ENCODE results near the gene UBR2.
"Not testable (repeated sequence)": the region's sequence is repeated elsewhere in the genome, so short reads cannot be mapped to it uniquely, and the experiment has no call there.

Gene UBR2

GRCh38 chr6:42693725-42694323, 130.0 kb downstream of the UBR2 start:
- DNase-seq (ENCODE audit: low spot score), result no peak

- DNase-seq (ENCODE audit: low spot score), result no peak
These were observed 130.8 kb downstream of the UBR2 start for GRCh38 chr6:42694586-42694985.

DNA sequence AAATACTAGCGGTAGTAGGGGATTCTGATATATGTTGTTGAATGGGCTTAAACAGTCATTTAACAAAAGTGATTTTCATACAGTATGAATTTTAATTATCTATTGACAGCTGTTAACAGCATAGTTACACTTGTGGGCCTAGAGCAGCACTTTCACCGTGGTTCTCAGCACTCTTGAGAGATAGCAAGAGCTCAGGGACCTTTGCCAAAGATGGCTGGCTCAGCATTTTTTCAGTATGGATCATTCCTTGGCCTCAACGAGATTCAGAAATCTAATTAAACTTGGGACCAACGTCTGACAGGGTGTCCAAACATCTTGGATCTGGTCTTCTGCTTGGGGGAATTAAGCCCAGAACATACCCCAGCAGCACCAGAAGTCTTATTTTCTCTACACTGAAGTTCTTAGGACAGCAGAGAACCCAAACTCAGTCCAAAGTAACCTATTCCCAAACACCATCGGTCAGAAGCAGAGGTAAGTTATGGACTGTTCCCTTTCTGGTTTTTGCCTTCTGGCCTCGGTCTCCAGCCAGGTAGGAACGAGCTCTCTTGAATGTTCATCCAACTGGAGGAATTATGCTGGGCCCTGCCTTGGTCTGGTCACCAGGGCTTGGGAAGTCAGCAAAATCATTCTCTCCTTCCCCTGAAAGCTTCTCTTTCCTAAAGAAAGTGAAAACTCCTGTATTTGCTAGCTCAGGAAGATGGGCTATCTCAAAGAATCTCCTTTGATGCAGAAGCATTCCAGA, 132.9 kb downstream of the UBR2 start:
- no peak for DNase-seq (ENCODE audit: low spot score)

GRCh38 chr6:42697268-42697655, 133.4 kb downstream of the UBR2 start:
- no peak for DNase-seq (ENCODE audit: low spot score)

- DNase-seq (ENCODE audit: low spot score), result no peak
These were observed 134.4 kb downstream of the UBR2 start for GRCh38 chr6:42698217-42698616.

DNA sequence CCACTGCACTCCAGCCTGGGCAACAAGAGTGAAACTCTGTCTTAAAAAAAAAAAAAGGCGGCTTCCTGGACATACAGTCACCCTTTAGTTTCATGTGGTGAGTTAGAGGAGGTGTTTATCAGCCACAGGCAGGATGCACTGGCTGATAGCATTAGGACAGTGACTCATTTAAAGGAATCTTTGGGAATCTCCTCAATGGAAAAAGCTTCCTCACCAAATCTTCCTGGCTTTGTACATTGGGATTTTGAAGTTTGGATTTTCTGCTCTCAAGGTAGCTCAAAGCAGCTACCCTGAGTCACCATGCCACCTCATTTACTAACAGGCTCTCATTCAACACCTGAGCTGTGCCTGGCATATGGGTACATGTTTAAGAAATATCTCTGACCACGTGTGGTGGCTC, 138.4 kb downstream of the UBR2 start:
- DNase-seq (ENCODE audit: low spot score), result no peak

DNA sequence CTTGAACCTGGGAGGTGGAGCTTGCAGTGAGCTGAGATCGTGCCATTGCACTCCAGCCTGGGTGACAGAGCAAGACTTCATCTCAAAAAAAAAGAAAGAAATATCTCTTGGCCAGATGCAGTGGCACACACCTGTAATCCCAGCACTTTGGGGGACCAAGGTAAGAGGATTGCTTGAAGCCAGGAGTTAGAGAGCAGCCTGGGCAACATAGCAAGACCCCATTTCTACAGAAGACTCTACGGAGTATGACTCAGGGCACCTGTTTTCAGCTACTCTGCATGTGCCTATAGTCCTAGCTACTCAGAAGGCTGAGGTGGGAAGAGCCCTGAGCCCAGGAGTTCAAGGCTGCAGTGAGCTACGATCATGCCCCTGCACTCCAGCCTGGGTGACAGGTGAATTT, 139.0 kb downstream of the UBR2 start:
- DNase-seq (ENCODE audit: low spot score), result not testable (repeated sequence)

DNA sequence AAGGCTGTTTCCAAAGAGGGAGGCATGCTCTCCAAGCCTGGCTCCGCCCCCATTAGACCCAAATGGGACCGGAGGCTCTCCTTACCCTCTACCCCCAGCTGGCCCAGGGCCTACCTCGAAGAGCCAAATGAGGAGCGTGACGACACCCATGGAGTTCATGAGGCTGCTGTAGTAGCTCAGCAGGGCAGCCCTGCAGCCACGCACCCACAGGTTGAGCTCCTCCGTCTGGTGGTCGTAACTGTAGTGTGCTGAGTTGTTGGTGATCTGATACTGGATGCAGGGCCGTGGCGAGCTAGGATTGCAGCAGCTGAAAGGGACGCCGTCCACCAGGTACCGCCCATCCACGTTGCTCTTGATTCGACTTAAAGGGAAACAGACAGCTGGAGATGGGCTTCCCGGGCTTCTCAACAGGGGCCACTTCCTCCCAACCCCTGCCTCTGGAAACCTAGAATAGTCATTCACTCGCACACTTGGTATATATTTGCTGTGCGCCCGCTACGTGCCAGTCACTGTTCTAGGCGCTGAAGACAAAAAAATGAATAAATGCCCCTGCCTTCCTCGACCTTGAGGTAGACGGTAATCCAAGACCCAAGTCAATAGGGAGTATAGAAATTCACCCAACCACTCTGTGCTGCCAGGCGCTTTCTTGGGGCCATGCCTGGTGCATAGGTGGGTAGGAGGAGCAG, 140.6 kb downstream of the UBR2 start:
- DNase-seq (ENCODE audit: low spot score), result no peak

DNA sequence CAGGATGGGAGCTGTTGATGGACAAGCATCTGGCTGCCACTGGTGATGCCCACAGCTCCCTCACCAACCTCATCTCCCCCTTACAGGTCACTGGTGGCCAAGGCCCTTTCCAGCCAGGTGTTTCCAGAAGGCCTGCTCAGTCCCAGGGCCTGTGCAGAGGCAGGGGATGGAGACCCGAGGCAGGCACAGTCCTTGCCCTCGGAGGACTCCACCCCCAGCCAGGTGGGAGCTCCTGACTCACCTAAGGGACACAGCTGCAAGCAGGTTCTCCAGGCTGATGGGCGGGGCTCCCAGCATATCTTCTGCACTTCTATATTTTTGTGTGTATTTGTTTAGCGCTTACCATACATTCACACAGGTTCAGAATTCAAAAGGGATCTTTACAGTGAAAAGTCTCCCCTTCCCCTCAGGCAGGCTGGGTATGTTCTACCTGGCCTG, 141.1 kb downstream of the UBR2 start:
- DNase-seq (ENCODE audit: low spot score), result no peak

DNA sequence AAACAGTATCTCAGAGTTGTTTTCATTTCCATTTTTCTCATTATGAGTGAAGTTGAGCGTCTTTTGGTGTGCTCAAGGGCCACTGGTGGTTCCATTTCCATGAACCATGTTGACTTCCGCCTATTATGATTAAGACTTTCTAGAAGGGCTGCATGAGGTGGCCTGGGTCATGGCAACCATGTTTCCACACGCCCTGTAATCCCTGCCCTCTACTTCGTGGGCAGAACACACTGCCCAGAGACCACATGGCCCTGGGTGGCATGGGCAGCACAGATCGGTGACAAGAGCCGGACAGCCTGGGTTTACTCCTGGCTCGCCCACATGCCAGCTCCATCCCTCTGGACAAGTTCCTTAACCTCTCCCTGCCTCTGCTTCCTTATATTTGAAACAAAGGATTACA, 143.8 kb downstream of the UBR2 start:
- DNase-seq (ENCODE audit: low spot score), result no peak

DNA sequence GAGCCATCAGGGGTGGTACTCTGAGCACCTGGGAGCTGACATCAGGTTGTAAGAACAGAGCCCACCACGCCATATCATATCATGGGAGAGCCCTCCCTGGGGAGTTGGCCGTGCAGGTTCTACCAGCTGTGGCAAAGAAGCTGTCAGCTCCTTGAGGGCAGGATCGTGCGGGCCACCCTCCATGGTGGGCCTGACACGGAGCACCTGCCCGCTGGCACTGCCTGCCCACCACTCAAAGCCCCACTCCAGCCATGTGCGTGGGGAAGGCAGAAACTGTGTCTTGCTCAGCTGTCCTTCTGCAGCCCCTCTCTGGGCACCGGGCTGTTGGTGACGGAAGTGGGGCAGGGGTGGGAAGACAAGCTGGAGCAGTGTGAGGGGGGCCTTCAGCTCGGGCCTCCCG, 144.3 kb downstream of the UBR2 start:
- no peak for DNase-seq (ENCODE audit: low spot score)

DNA sequence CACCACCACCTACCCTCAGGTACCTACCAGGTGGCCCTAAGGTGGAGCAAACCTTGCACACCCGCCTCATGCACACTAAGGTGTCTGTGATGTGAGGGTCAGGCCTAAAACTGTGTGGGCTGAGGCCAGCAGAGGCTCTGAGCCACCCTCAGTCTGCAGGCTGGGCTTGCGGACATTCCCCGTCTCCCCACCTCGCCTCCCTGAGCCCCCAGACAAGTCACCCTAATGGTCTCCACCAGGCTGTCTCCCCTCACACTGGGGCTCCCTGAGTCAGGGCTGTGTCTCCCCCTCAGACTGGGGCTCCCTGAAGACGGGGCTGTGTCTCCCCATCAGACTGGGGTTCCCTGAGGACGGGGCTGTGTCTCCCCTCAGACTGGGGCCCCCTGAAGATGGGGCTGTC, 146.0 kb downstream of the UBR2 start:
- no peak for DNase-seq (ENCODE audit: low spot score)

- DNase-seq (ENCODE audit: low spot score), result no peak
These were observed 146.5 kb downstream of the UBR2 start for GRCh38 chr6:42710316-42710715.

DNA sequence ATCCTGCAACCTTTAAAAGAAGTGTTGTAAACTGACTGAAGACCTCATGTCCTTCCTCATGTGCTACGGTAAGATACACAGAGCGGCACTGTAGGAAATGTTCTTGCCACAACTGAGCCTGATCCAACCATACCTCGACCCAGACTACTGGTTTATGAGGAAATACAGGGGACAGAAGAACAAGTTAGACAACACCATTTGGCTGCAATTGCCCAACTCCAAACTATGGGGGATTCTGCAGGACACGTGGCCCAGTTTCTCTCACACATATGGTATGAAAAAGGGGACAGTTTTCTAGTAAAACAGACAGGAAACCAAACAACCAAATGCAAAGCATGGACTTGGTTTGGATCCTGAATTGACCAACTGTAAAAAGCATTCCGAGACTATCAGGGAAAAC, 148.1 kb downstream of the UBR2 start:
- no peak for DNase-seq (ENCODE audit: low spot score)

GRCh38 chr6:42714098-42714761, 150.4 kb downstream of the UBR2 start:
- DNase-seq (ENCODE audit: low spot score), result no peak

DNA sequence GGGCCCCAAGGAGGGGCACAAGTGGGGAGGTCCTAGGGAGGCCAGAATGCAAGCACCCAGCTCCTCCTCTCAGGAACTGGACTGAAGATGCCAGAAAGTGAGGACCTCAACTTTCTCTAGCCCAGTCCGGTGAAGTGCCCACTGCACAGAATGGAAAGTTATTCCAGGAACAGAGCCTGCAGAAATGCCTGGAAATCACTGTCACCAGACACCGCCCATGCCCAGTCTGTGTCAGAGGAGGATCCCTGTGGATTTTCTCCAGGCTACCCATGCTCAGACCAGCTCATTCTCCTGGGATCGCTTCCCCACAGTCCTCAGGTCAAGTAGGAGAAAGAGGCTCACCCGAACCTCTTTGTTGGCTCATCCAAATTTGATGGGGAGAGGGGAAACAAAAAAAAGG, 152.0 kb downstream of the UBR2 start:
- DNase-seq (ENCODE audit: low spot score), result no peak

DNA sequence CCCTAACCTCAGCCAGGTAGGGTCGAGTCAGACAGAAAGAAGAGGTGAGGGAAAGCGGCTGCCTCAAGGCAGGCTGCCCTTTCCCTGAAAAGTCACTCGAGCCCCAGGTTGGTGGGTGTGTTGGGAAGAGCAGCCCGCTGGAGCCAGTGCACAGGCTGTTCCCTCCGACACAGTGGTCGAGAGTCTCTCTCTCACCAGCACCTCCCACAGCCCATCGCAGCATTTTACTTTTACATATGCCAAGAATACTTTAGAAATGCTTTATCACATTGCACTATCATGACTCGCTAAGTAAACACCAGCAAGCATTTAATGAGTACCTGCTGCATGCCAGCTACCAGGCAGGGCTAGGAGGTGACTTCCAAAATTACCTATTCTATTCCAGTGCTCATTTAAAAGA, 156.9 kb downstream of the UBR2 start:
- no peak for DNase-seq (ENCODE audit: low spot score)

GRCh38 chr6:42722497-42722896, 158.7 kb downstream of the UBR2 start, which contains the start of gene PRPH2:
PRPH2 (minus strand) TSS chr6:42722597; CDS start chr6:42722334, 263 bp downstream.
- DNase-seq (ENCODE audit: low spot score), result no peak

GRCh38 chr6:42724825-42725224, 161.0 kb downstream of the UBR2 start:
- no peak for DNase-seq (ENCODE audit: low spot score)

DNA sequence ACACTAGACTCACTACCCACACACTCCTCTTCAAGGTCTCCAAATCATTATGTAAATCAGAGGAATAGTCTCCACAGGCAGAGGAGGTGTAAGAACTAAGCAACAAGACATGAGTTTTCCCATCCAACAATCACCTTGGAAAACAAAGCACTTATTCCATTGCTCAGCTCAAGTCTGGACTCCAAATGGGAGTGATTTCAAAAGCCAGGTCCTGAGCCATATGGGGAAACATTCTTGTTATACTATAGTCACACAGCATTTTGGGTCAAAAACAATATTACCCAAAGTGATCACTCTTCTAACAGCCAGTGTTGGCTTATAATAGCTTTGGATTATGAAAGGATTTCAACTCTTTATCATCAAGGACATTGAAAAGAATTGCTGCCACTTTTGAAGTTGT, 162.2 kb downstream of the UBR2 start:
- DNase-seq (ENCODE audit: low spot score), result no peak

- peak; percentile 89 for DNase-seq (ENCODE audit: low spot score)
These were observed 162.8 kb downstream of the UBR2 start for GRCh38 chr6:42726485-42727086.

- peak; percentile 13 for DNase-seq (ENCODE audit: low spot score)
These were observed 163.3 kb downstream of the UBR2 start for GRCh38 chr6:42727087-42727611.
